ENCODE measurements around the gene SGCE.

Gene SGCE

DNA sequence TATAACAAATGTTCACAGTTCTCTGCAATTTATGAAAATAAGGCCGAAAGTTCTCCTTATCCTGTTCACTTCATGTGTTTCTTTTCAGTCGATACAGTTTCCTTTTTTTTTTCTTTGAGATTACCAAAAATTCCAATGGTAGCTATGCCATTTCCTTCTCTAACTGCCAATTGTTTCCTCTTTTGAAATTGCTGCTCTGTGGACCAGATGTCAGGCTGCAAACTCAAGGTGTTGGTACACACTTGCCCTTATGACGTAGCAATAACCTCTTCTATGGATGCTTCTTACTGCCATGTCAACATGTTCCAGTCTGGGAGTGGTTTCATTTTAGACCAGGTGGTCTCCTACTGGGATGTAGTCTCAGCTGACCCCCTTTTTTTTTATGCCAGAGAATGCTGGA lies 93.4 kb downstream of the SGCE start:
- no peak for DNase-seq

GRCh38 chr7:94561841-94562514 lies 94.0 kb downstream of the SGCE start:
- DNase-seq: no peak

GRCh38 chr7:94559972-94560371 lies 96.0 kb downstream of the SGCE start:
- no peak for DNase-seq

GRCh38 chr7:94557215-94557614 lies 98.7 kb downstream of the SGCE start:
- no peak for DNase-seq

DNA sequence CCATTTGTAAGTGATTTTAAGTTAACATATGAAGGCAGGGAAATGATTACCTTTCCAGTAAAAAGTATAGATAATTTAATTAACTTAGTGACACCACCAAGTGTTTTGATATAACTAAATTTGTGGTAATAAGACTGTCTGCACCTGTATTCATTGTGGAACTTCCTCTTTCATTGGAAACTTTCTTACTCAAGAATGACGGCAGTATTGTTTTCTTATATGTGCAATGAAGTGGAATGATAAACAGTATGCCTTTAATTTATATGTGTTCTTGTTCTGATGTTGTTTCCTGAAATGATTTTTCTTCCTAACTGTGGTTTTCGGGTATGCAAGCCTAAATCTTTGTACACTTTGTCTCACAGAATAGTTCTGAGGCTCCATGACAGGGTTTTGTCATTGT lies 99.9 kb downstream of the SGCE start:
- DNase-seq: peak in 1 of 5 experiments; percentile 21

DNA sequence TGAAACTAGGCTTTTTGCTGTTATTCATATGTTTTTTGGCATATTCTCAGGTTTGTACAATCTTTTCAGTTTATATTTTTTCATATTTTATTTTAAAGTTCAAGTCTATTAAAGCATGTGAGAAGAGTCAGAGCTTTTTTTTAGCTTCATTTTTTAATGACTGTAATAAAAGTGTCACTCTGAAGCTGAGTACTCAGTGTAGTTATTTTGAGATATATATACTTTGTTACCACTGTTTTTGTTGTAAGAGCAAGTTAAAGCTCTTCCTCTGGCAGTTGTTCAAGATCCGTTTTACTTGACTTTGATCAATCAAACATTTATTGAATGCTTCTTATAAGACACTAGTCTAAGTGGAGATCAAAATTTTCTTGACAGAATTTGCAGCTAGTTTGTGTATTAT lies 108.8 kb downstream of the SGCE start:
- DNase-seq: no peak

DNA sequence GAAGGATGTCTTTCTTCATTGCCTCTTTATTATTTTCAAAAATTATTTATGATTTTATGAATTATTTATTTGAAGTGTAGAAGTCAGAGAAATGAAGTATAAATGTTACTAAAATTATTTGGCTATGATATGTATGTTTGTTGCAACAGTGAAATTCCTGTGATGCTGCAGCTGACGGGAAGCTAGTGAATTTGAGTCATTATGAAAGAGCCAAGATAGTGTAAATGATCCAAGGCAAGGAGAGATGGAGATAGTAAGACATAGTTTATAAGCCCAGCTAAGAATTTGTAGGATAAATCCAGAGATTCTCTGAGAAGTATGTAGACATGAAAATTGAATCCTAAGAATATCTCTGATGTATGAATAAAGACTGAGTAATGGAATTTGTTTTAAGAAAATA lies 115.5 kb downstream of the SGCE start:
- no peak for DNase-seq

Data from T-helper 2 cell (primary cell).